ENCODE data around the gene FADS3.

GRCh38 chr11:61895718-61896059 lies 4.3 kb upstream of the FADS3 start:
- TF ChIP-seq, protein P1, sequence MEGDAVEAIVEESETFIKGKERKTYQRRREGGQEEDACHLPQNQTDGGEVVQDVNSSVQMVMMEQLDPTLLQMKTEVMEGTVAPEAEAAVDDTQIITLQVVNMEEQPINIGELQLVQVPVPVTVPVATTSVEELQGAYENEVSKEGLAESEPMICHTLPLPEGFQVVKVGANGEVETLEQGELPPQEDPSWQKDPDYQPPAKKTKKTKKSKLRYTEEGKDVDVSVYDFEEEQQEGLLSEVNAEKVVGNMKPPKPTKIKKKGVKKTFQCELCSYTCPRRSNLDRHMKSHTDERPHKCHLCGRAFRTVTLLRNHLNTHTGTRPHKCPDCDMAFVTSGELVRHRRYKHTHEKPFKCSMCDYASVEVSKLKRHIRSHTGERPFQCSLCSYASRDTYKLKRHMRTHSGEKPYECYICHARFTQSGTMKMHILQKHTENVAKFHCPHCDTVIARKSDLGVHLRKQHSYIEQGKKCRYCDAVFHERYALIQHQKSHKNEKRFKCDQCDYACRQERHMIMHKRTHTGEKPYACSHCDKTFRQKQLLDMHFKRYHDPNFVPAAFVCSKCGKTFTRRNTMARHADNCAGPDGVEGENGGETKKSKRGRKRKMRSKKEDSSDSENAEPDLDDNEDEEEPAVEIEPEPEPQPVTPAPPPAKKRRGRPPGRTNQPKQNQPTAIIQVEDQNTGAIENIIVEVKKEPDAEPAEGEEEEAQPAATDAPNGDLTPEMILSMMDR (IDR thresholded peaks at IDR 0.05), result no peak
- no peak for TF ChIP-seq POLR2A (IDR thresholded peaks at IDR 0.05)
- no peak for TF ChIP-seq POLR2AphosphoS5 (IDR thresholded peaks at IDR 0.05)

All from upper lobe of left lung (tissue), 4 donors.